ENCODE results near the gene CCDC88B.

The CCDC88B gene

GRCh38 chr11:64339754-64340408, at the start of gene CCDC88B:
CCDC88B (plus strand) TSS chr11:64340204; CDS start chr11:64340267, 63 bp downstream.
- Histone ChIP-seq H3K9ac (ENCODE audit: low read depth, low read length) (no peak within 1 kb of the TSS), H3K27me3 (ENCODE audit: control insufficient read depth, insufficient read depth, low read length) (peaks cover 3% of the 10 kb centered on the region), H3K4me3 (ENCODE audit: low read depth, low read length) (peak within 1 kb of the TSS; percentile 68), H3K36me3 (ENCODE audit: control insufficient read depth, insufficient read depth, low read length) (no peaks in the 10 kb centered on the region), H3K9me3 (ENCODE audit: control insufficient read depth, insufficient read depth, low read length) (no peaks in the 10 kb centered on the region), H3K4me1 (ENCODE audit: control insufficient read depth, insufficient read depth, low read length) (peaks cover 6% of the 10 kb centered on the region)

- peak overlapping the region; percentile 41 for H3K4me3 ChIP-seq (ENCODE audit: low read depth, low read length)
- no peaks in the 10 kb centered on the region for H3K9me3 ChIP-seq (ENCODE audit: control insufficient read depth, insufficient read depth, low read length)
- no peak overlapping the region for H3K9ac ChIP-seq (ENCODE audit: low read depth, low read length)
- H3K4me1 ChIP-seq (ENCODE audit: control insufficient read depth, insufficient read depth, low read length): no peaks in the 10 kb centered on the region
- H3K27me3 ChIP-seq (ENCODE audit: control insufficient read depth, insufficient read depth, low read length): peaks cover 65% of the 10 kb centered on the region
- no peaks in the 10 kb centered on the region for H3K36me3 ChIP-seq (ENCODE audit: control insufficient read depth, insufficient read depth, low read length)
Observed at GRCh38 chr11:64290352-64291261, 49.4 kb upstream of the CCDC88B start.

- H3K9me3 ChIP-seq (ENCODE audit: control insufficient read depth, insufficient read depth, low read length): no peaks in the 10 kb centered on the region
- H3K9ac ChIP-seq (ENCODE audit: low read depth, low read length): no peak within 1 kb of the TSS
- peaks cover 72% of the 10 kb centered on the region for H3K27me3 ChIP-seq (ENCODE audit: control insufficient read depth, insufficient read depth, low read length)
- no peaks in the 10 kb centered on the region for H3K4me1 ChIP-seq (ENCODE audit: control insufficient read depth, insufficient read depth, low read length)
- peak within 1 kb of the TSS; percentile 41 for H3K4me3 ChIP-seq (ENCODE audit: low read depth, low read length)
- no peaks in the 10 kb centered on the region for H3K36me3 ChIP-seq (ENCODE audit: control insufficient read depth, insufficient read depth, low read length)
Observed at GRCh38 chr11:64291262-64291751, 48.7 kb upstream of the CCDC88B start, which contains the start of gene KCNK4. KCNK4 (plus strand) TSS chr11:64291302; CDS start chr11:64293019, 1,717 bp downstream.

- H3K4me1 ChIP-seq (ENCODE audit: control insufficient read depth, insufficient read depth, low read length): no peaks in the 10 kb centered on the region
- H3K9ac ChIP-seq (ENCODE audit: low read depth, low read length): no peak overlapping the region
- H3K4me3 ChIP-seq (ENCODE audit: low read depth, low read length): peak overlapping the region; percentile 39
- H3K36me3 ChIP-seq (ENCODE audit: control insufficient read depth, insufficient read depth, low read length): no peaks in the 10 kb centered on the region
- peaks cover 78% of the 10 kb centered on the region for H3K27me3 ChIP-seq (ENCODE audit: control insufficient read depth, insufficient read depth, low read length)
- no peaks in the 10 kb centered on the region for H3K9me3 ChIP-seq (ENCODE audit: control insufficient read depth, insufficient read depth, low read length)
Observed at GRCh38 chr11:64291752-64292459, 48.1 kb upstream of the CCDC88B start.

- Histone ChIP-seq H3K4me1 (ENCODE audit: control insufficient read depth, insufficient read depth, low read length) (no peaks in the 10 kb centered on the region), H3K27me3 (ENCODE audit: control insufficient read depth, insufficient read depth, low read length) (peaks cover 83% of the 10 kb centered on the region), H3K36me3 (ENCODE audit: control insufficient read depth, insufficient read depth, low read length) (no peaks in the 10 kb centered on the region), H3K4me3 (ENCODE audit: low read depth, low read length) (peak overlapping the region; percentile 39), H3K9ac (ENCODE audit: low read depth, low read length) (no peak overlapping the region), H3K9me3 (ENCODE audit: control insufficient read depth, insufficient read depth, low read length) (no peaks in the 10 kb centered on the region)
Observed at GRCh38 chr11:64292460-64293254, 47.3 kb upstream of the CCDC88B start.

GRCh38 chr11:64294774-64295173, 45.2 kb upstream of the CCDC88B start:
- Histone ChIP-seq H3K36me3 (ENCODE audit: control insufficient read depth, insufficient read depth, low read length) (no peaks in the 10 kb centered on the region), H3K4me3 (ENCODE audit: low read depth, low read length) (no peak overlapping the region), H3K27me3 (ENCODE audit: control insufficient read depth, insufficient read depth, low read length) (peaks cover 98% of the 10 kb centered on the region), H3K4me1 (ENCODE audit: control insufficient read depth, insufficient read depth, low read length) (no peaks in the 10 kb centered on the region), H3K9ac (ENCODE audit: low read depth, low read length) (no peak overlapping the region), H3K9me3 (ENCODE audit: control insufficient read depth, insufficient read depth, low read length) (no peaks in the 10 kb centered on the region)

- H3K27me3 ChIP-seq (ENCODE audit: control insufficient read depth, insufficient read depth, low read length): peaks cover 98% of the 10 kb centered on the region
- no peaks in the 10 kb centered on the region for H3K36me3 ChIP-seq (ENCODE audit: control insufficient read depth, insufficient read depth, low read length)
- H3K9me3 ChIP-seq (ENCODE audit: control insufficient read depth, insufficient read depth, low read length): no peaks in the 10 kb centered on the region
- H3K4me3 ChIP-seq (ENCODE audit: low read depth, low read length): no peak overlapping the region
- no peaks in the 10 kb centered on the region for H3K4me1 ChIP-seq (ENCODE audit: control insufficient read depth, insufficient read depth, low read length)
- no peak overlapping the region for H3K9ac ChIP-seq (ENCODE audit: low read depth, low read length)
Observed at GRCh38 chr11:64295760-64296159, 44.2 kb upstream of the CCDC88B start.

GRCh38 chr11:64296236-64296635, 43.8 kb upstream of the CCDC88B start:
- no peaks in the 10 kb centered on the region for H3K36me3 ChIP-seq (ENCODE audit: control insufficient read depth, insufficient read depth, low read length)
- H3K9ac ChIP-seq (ENCODE audit: low read depth, low read length): no peak overlapping the region
- peaks cover 97% of the 10 kb centered on the region for H3K27me3 ChIP-seq (ENCODE audit: control insufficient read depth, insufficient read depth, low read length)
- H3K4me3 ChIP-seq (ENCODE audit: low read depth, low read length): peak overlapping the region; percentile 45
- H3K9me3 ChIP-seq (ENCODE audit: control insufficient read depth, insufficient read depth, low read length): no peaks in the 10 kb centered on the region
- no peaks in the 10 kb centered on the region for H3K4me1 ChIP-seq (ENCODE audit: control insufficient read depth, insufficient read depth, low read length)

GRCh38 chr11:64296830-64297698, 42.9 kb upstream of the CCDC88B start:
- Histone ChIP-seq H3K9me3 (ENCODE audit: control insufficient read depth, insufficient read depth, low read length) (no peaks in the 10 kb centered on the region), H3K9ac (ENCODE audit: low read depth, low read length) (no peak overlapping the region), H3K27me3 (ENCODE audit: control insufficient read depth, insufficient read depth, low read length) (peaks cover 99% of the 10 kb centered on the region), H3K4me3 (ENCODE audit: low read depth, low read length) (peak overlapping the region; percentile 45), H3K36me3 (ENCODE audit: control insufficient read depth, insufficient read depth, low read length) (no peaks in the 10 kb centered on the region), H3K4me1 (ENCODE audit: control insufficient read depth, insufficient read depth, low read length) (no peaks in the 10 kb centered on the region)

GRCh38 chr11:64297699-64298358, 42.2 kb upstream of the CCDC88B start:
- Histone ChIP-seq H3K27me3 (ENCODE audit: control insufficient read depth, insufficient read depth, low read length) (peaks cover 91% of the 10 kb centered on the region), H3K4me1 (ENCODE audit: control insufficient read depth, insufficient read depth, low read length) (no peaks in the 10 kb centered on the region), H3K9ac (ENCODE audit: low read depth, low read length) (no peak overlapping the region), H3K4me3 (ENCODE audit: low read depth, low read length) (peak overlapping the region; percentile 45), H3K9me3 (ENCODE audit: control insufficient read depth, insufficient read depth, low read length) (no peaks in the 10 kb centered on the region), H3K36me3 (ENCODE audit: control insufficient read depth, insufficient read depth, low read length) (no peaks in the 10 kb centered on the region)
